K562 (cell line): Measurements from ENCODE around the gene EFHD2. TPM values are rescaled to one million over a fixed set of nuclear protein-coding genes. Genes with fewer than 3 reads are reported as not detected.

Source experiments
- CAMTA2 ChIP-seq: fragments of 250-450 bp; sonication (Bioruptor Pico); conservative IDR thresholded peaks from 2 replicates; pipeline ENCODE4 v1.5.1; 2022
- CCAR2 ChIP-seq: fragments of 200-400 bp; formaldehyde crosslinking; IDR thresholded peaks from 2 replicates; pipeline ENCODE4 v1.6.1; 2017; ENCODE audit warnings: mild to moderate bottlenecking, low read depth, low read length
- GABPA ChIP-seq: fragments of 200-800 bp; sonication (Bioruptor generic); conservative IDR thresholded peaks from 2 replicates; pipeline ENCODE4 v1.6.1; 2016; ENCODE audit warnings: low read depth, missing genetic modification characterization, missing compliant biosample characterization
- HDAC6 ChIP-seq: IDR thresholded peaks from 2 replicates; pipeline ENCODE4 v1.6.1; 2012; ENCODE audit warnings: low read depth, mild to moderate bottlenecking, control low read depth, inconsistent platforms, low read length, moderate library complexity
- HDGF ChIP-seq: fragments of 450-650 bp; IDR thresholded peaks from 2 replicates; pipeline ENCODE4 v1.6.1; 2016
- LEF1 ChIP-seq: fragments of 450-650 bp; IDR thresholded peaks from 2 replicates; pipeline ENCODE4 v1.6.1; 2016; ENCODE audit warnings: mild to moderate bottlenecking
- NR2C2 ChIP-seq, 2 experiments: fragments of 200-800 bp in 1 of 2; sonication (Bioruptor generic) in 1 of 2; sonication (generic) in 1 of 2; formaldehyde crosslinking in 1 of 2; IDR thresholded peaks; 2 replicates each; pipeline versions ENCODE4 v1.6.1 to v1.8.0; 2016 to 2022; ENCODE audit warnings: mild to moderate bottlenecking in 1 of 2, missing compliant biosample characterization in 1 of 2, missing genetic modification characterization in 1 of 2, missing genetic modification reagents in 1 of 2
- SMAD2 ChIP-seq: fragments of 150-350 bp; IDR thresholded peaks from 2 replicates; pipeline ENCODE4 v1.6.1; 2014; ENCODE audit warnings: low read depth, mild to moderate bottlenecking, low read length
- SREBF1 ChIP-seq: fragments of 150-350 bp; IDR thresholded peaks from 2 replicates; pipeline ENCODE4 v1.6.1; 2014; ENCODE audit warnings: antibody characterized with exemption, low read depth, low read length, borderline replicate concordance
- ZNF133 ChIP-seq: fragments of 250-450 bp; sonication (Bioruptor Pico); IDR thresholded peaks from 2 replicates; pipeline ENCODE4 v1.4.0; 2020; ENCODE audit warnings: mild to moderate bottlenecking
- ZNF324 ChIP-seq: fragments of 250-450 bp; sonication (Bioruptor Pico); IDR thresholded peaks from 2 replicates; pipeline ENCODE4 v1.4.0; 2020; ENCODE audit warnings: mild to moderate bottlenecking
- polyA plus RNA-seq, 8 experiments: library from polyadenylated mRNA; depleted of rRNA in 4 of 8; stranded (reverse) in 5 of 8; unstranded in 3 of 8; fragments of >200 nt; fragmentation: Nextera tagmentation in 2 of 8; fragmentation: Illumina TruSeq in 1 of 8; extraction: Ambion mirVana in 2 of 8; extraction: Trizol in 1 of 8; gene quantifications; 2 replicates each; pipeline versions ENCODE4 v1.2.1 to v1.2.3, GENCODE V29; 2011 to 2014; ENCODE audit warnings: inconsistent platforms in 1 of 8, missing spikeins in 1 of 8
- total RNA-seq, 7 experiments: library from RNA; depleted of rRNA in 6 of 7; stranded (reverse); fragments of >200 nt in 6 of 7; fragmentation: Illumina TruSeq in 2 of 7; extraction: Trizol in 2 of 7; gene quantifications; 2 replicates each; pipeline versions ENCODE4 v1.2.1 to v1.2.3, GENCODE V29; 2011 to 2021; ENCODE audit warnings: low replicate concordance in 1 of 7
- TF ChIP-seq, protein P1 (sequence below): sonication (generic); formaldehyde crosslinking; IDR thresholded peaks from 2 replicates; pipeline ENCODE4 v1.8.0; 2023; ENCODE audit warnings: mild to moderate bottlenecking, missing genetic modification reagents
- TF ChIP-seq, protein P2 (sequence below): fragments of 450-650 bp; conservative IDR thresholded peaks from 2 replicates; pipeline ENCODE4 v1.6.1; 2016; ENCODE audit warnings: missing genetic modification characterization, low read depth, mild to moderate bottlenecking, control low read depth, missing compliant biosample characterization
- TF ChIP-seq, protein P3 (sequence below): fragments of 250-450 bp; sonication (Bioruptor Pico); IDR thresholded peaks from 2 replicates; pipeline ENCODE4 v1.5.0; 2022; ENCODE audit warnings: mild to moderate bottlenecking
- TF ChIP-seq, protein P4 (sequence below): fragments of 250-450 bp; sonication (Bioruptor Pico); IDR thresholded peaks from 2 replicates; pipeline ENCODE4 v1.4.0; 2020

Gene EFHD2
- total and polyA plus RNA-seq, 9 of the 15 experiments (the other 6 are each of a cell fraction or from before 2014, with no cell fraction given) = 1.7 to 73.5 (median 25.2) TPM

DNA sequence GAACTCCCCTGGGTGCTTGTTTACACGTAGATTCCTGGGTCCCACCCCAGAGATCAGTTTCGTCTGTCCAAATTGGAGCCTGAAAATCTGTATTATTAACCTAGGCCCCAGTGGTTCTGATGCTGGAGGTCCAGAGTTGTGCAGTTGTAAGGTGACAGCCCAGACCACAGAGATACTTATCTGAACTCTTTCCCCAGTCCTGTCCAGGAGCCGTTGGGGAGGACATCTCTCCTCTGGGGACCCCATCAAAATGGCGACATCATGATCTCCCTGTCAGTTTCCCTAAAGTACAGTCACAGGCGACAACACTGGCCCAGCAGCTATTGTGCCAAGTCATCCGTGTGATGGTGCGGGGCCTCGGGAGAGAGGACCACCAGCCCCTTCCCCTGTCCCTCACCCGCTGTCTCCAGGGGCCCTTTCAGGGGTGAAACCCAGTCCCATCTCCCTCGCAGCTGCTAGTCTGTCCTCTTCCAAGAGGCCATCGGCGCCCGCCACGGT lies 749 bp upstream of the EFHD2 start (continued):
- TF ChIP-seq HDAC6 (no peak), CAMTA2 (CRISPR knock-in tag) (0 out of 2 replicates have a peak, but pooled peaks have one; percentile 16), ZNF324 (CRISPR knock-in tag) (no peak), SMAD2 (no peak), CCAR2 (no peak), NR2C2 (CRISPR knock-in tag; IDR thresholded peaks at IDR 0.05) (no peak), NR2C2 (tag; IDR thresholded peaks at IDR 0.05) (no peak), ZNF133 (CRISPR knock-in tag) (no peak), LEF1 (no peak), SREBF1 (no peak), GABPA (no peak), HDGF (no peak)
- TF ChIP-seq, protein P1, sequence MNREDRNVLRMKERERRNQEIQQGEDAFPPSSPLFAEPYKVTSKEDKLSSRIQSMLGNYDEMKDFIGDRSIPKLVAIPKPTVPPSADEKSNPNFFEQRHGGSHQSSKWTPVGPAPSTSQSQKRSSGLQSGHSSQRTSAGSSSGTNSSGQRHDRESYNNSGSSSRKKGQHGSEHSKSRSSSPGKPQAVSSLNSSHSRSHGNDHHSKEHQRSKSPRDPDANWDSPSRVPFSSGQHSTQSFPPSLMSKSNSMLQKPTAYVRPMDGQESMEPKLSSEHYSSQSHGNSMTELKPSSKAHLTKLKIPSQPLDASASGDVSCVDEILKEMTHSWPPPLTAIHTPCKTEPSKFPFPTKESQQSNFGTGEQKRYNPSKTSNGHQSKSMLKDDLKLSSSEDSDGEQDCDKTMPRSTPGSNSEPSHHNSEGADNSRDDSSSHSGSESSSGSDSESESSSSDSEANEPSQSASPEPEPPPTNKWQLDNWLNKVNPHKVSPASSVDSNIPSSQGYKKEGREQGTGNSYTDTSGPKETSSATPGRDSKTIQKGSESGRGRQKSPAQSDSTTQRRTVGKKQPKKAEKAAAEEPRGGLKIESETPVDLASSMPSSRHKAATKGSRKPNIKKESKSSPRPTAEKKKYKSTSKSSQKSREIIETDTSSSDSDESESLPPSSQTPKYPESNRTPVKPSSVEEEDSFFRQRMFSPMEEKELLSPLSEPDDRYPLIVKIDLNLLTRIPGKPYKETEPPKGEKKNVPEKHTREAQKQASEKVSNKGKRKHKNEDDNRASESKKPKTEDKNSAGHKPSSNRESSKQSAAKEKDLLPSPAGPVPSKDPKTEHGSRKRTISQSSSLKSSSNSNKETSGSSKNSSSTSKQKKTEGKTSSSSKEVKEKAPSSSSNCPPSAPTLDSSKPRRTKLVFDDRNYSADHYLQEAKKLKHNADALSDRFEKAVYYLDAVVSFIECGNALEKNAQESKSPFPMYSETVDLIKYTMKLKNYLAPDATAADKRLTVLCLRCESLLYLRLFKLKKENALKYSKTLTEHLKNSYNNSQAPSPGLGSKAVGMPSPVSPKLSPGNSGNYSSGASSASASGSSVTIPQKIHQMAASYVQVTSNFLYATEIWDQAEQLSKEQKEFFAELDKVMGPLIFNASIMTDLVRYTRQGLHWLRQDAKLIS = 0 out of 2 replicates have a peak, but pooled peaks have one; percentile 38
- TF ChIP-seq, protein P2, sequence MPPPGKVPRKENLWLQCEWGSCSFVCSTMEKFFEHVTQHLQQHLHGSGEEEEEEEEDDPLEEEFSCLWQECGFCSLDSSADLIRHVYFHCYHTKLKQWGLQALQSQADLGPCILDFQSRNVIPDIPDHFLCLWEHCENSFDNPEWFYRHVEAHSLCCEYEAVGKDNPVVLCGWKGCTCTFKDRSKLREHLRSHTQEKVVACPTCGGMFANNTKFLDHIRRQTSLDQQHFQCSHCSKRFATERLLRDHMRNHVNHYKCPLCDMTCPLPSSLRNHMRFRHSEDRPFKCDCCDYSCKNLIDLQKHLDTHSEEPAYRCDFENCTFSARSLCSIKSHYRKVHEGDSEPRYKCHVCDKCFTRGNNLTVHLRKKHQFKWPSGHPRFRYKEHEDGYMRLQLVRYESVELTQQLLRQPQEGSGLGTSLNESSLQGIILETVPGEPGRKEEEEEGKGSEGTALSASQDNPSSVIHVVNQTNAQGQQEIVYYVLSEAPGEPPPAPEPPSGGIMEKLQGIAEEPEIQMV (tag) = no peak
- TF ChIP-seq, protein P3, sequence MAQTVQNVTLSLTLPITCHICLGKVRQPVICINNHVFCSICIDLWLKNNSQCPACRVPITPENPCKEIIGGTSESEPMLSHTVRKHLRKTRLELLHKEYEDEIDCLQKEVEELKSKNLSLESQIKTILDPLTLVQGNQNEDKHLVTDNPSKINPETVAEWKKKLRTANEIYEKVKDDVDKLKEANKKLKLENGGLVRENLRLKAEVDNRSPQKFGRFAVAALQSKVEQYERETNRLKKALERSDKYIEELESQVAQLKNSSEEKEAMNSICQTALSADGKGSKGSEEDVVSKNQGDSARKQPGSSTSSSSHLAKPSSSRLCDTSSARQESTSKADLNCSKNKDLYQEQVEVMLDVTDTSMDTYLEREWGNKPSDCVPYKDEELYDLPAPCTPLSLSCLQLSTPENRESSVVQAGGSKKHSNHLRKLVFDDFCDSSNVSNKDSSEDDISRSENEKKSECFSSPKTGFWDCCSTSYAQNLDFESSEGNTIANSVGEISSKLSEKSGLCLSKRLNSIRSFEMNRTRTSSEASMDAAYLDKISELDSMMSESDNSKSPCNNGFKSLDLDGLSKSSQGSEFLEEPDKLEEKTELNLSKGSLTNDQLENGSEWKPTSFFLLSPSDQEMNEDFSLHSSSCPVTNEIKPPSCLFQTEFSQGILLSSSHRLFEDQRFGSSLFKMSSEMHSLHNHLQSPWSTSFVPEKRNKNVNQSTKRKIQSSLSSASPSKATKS (CRISPR knock-in tag) = no peak
- TF ChIP-seq, protein P4, sequence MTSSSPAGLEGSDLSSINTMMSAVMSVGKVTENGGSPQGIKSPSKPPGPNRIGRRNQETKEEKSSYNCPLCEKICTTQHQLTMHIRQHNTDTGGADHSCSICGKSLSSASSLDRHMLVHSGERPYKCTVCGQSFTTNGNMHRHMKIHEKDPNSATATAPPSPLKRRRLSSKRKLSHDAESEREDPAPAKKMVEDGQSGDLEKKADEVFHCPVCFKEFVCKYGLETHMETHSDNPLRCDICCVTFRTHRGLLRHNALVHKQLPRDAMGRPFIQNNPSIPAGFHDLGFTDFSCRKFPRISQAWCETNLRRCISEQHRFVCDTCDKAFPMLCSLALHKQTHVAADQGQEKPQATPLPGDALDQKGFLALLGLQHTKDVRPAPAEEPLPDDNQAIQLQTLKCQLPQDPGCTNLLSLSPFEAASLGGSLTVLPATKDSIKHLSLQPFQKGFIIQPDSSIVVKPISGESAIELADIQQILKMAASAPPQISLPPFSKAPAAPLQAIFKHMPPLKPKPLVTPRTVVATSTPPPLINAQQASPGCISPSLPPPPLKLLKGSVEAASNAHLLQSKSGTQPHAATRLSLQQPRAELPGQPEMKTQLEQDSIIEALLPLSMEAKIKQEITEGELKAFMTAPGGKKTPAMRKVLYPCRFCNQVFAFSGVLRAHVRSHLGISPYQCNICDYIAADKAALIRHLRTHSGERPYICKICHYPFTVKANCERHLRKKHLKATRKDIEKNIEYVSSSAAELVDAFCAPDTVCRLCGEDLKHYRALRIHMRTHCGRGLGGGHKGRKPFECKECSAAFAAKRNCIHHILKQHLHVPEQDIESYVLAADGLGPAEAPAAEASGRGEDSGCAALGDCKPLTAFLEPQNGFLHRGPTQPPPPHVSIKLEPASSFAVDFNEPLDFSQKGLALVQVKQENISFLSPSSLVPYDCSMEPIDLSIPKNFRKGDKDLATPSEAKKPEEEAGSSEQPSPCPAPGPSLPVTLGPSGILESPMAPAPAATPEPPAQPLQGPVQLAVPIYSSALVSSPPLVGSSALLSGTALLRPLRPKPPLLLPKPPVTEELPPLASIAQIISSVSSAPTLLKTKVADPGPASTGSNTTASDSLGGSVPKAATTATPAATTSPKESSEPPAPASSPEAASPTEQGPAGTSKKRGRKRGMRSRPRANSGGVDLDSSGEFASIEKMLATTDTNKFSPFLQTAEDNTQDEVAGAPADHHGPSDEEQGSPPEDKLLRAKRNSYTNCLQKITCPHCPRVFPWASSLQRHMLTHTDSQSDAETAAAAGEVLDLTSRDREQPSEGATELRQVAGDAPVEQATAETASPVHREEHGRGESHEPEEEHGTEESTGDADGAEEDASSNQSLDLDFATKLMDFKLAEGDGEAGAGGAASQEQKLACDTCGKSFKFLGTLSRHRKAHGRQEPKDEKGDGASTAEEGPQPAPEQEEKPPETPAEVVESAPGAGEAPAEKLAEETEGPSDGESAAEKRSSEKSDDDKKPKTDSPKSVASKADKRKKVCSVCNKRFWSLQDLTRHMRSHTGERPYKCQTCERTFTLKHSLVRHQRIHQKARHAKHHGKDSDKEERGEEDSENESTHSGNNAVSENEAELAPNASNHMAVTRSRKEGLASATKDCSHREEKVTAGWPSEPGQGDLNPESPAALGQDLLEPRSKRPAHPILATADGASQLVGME (CRISPR knock-in tag) = peak; percentile 75
